ENCODE data around the gene DOCK2. TPM values are rescaled to one million over a fixed set of nuclear protein-coding genes. Genes with fewer than 3 reads are reported as not detected.
"Not testable (repeated sequence)": the region's sequence is repeated elsewhere in the genome, so short reads cannot be mapped to it uniquely, and the experiment has no call there.

The DOCK2 gene
- total and polyA plus RNA-seq, 2 donors: 34.6 to 99.4 TPM

- H3K4me1 ChIP-seq (ENCODE audit: control insufficient read depth in 2 of 2, insufficient read depth in 2 of 2, low read length in 2 of 2): no peaks in the 10 kb centered on the region
- peaks cover 5 to 13% of the 10 kb centered on the region in 2 donors for H3K36me3 ChIP-seq (ENCODE audit: control insufficient read depth in 2 of 2, insufficient read depth in 2 of 2, low read length in 1 of 2)
- no peak overlapping the region for H3K27ac ChIP-seq (ENCODE audit: low read depth in 1 of 2, low read length in 1 of 2)
- no peaks in the 10 kb centered on the region for H3K27me3 ChIP-seq (ENCODE audit: control insufficient read depth in 2 of 2, insufficient read depth in 1 of 2, low read length in 1 of 2)
- no peak overlapping the region for H3K4me3 ChIP-seq (ENCODE audit: low read length in 2 of 2)
- no peak for DNase-seq (ENCODE audit: low read depth in 6 of 9, low spot score in 9 of 9)
- no peaks in the 10 kb centered on the region for H3K9me3 ChIP-seq (ENCODE audit: control insufficient read depth in 2 of 2, insufficient read depth in 1 of 2, low read length in 1 of 2)
Measured at GRCh38 chr5:169832845-169833244, 195.8 kb downstream of the DOCK2 start.

DNA sequence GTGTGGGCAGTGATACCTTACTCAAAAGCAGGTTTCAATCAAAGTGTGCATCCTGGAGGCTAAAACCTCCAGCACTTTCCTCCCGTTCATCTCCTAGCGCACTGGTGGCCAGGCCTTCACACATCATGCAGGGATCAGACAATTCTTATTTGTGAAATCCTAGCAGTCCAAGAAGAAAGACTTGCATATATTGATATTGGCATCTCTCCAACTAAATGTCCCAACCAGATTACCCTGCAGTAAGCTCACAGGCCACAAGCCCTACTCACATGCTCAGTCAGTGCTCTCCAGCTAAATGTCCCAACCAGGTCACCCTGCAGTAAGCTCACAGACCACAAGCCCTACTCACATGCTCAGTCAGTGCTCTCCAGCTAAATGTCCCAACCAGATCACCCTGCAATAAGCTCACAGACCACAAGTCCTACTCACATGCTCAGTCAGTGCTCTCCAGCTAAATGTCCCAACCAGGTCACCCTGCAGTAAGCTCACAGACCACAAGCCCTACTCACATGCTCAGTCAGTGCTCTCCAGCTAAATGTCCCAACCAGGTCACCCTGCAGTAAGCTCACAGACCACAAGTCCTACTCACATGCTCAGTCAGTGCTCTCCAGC lies 196.7 kb downstream of the DOCK2 start:
- H3K4me1 ChIP-seq (ENCODE audit: control insufficient read depth in 2 of 2, insufficient read depth in 2 of 2, low read length in 2 of 2); DNase-seq (ENCODE audit: low read depth in 6 of 9, low spot score in 9 of 9); H3K9me3 ChIP-seq (ENCODE audit: control insufficient read depth in 2 of 2, insufficient read depth in 1 of 2, low read length in 1 of 2); H3K4me3 ChIP-seq (ENCODE audit: low read length in 2 of 2); H3K27me3 ChIP-seq (ENCODE audit: control insufficient read depth in 2 of 2, insufficient read depth in 1 of 2, low read length in 1 of 2); H3K27ac ChIP-seq (ENCODE audit: low read depth in 1 of 2, low read length in 1 of 2): not testable (repeated sequence)
- peaks cover 3 to 16% of the 10 kb centered on the region in 2 donors for H3K36me3 ChIP-seq (ENCODE audit: control insufficient read depth in 2 of 2, insufficient read depth in 2 of 2, low read length in 1 of 2)
- over 99% methylated on average over 2 of the region's 2 CpGs for WGBS

GRCh38 chr5:169834540-169834939 lies 197.5 kb downstream of the DOCK2 start:
- H3K36me3 ChIP-seq (ENCODE audit: control insufficient read depth in 2 of 2, insufficient read depth in 2 of 2, low read length in 1 of 2): peaks cover 4 to 18% of the 10 kb centered on the region in 2 donors
- WGBS: 97% methylated on average over 1 of the region's 1 CpG
- DNase-seq (ENCODE audit: low read depth in 6 of 9, low spot score in 9 of 9); H3K4me3 ChIP-seq (ENCODE audit: low read length in 2 of 2); H3K9me3 ChIP-seq (ENCODE audit: control insufficient read depth in 2 of 2, insufficient read depth in 1 of 2, low read length in 1 of 2); H3K4me1 ChIP-seq (ENCODE audit: control insufficient read depth in 2 of 2, insufficient read depth in 2 of 2, low read length in 2 of 2); H3K27ac ChIP-seq (ENCODE audit: low read depth in 1 of 2, low read length in 1 of 2); H3K27me3 ChIP-seq (ENCODE audit: control insufficient read depth in 2 of 2, insufficient read depth in 1 of 2, low read length in 1 of 2): not testable (repeated sequence)

DNA sequence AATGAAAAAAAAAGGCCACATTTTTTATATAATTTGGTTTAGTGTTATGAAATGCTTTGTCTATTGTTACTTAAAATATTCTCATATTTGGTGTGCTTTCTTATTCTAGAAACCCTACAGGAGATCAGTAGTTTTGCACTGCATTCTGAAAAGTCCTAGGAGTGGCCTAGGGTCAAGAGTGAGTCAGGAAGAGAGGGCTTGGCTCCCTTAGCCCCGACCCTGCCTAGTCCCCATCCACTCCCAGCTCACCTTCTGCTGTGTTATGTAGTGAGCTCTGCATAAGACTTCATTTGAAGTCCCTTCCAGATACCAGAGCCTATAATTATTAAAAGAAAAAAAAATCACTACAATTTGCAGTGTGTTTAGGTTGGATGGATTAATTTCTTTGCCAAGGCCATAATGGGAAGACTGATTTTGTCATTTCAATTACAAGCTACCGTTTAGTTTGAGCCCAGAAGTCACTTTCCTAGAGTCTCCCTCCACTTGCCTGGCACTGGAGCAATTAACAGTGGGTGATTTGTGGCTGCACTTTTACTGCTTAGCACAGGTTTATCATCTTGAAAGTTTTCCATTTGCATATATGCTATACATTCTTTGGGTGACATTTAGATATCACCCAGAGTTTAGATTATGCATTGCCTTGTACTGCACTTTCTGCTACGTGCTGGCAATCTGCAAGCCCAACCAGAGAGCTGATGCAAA lies 199.9 kb downstream of the DOCK2 start:
- Histone ChIP-seq H3K4me3 (ENCODE audit: low read length in 2 of 2) (no peak overlapping the region), H3K4me1 (ENCODE audit: control insufficient read depth in 2 of 2, insufficient read depth in 2 of 2, low read length in 2 of 2) (no peaks in the 10 kb centered on the region), H3K9me3 (ENCODE audit: control insufficient read depth in 2 of 2, insufficient read depth in 1 of 2, low read length in 1 of 2) (no peaks in the 10 kb centered on the region), H3K27ac (ENCODE audit: low read depth in 1 of 2, low read length in 1 of 2) (no peak overlapping the region), H3K27me3 (ENCODE audit: control insufficient read depth in 2 of 2, insufficient read depth in 1 of 2, low read length in 1 of 2) (no peaks in the 10 kb centered on the region), H3K36me3 (ENCODE audit: control insufficient read depth in 2 of 2, insufficient read depth in 2 of 2, low read length in 1 of 2) (peaks cover 19 to 23% of the 10 kb centered on the region in 2 donors)
- WGBS: 98% methylated on average over 3 of the region's 3 CpGs
- DNase-seq (ENCODE audit: low read depth in 6 of 9, low spot score in 9 of 9): no peak

GRCh38 chr5:169837686-169838085 lies 200.6 kb downstream of the DOCK2 start:
- Histone ChIP-seq H3K27me3 (ENCODE audit: control insufficient read depth in 2 of 2, insufficient read depth in 1 of 2, low read length in 1 of 2) (no peaks in the 10 kb centered on the region), H3K9me3 (ENCODE audit: control insufficient read depth in 2 of 2, insufficient read depth in 1 of 2, low read length in 1 of 2) (no peaks in the 10 kb centered on the region), H3K27ac (ENCODE audit: low read depth in 1 of 2, low read length in 1 of 2) (no peak overlapping the region), H3K4me3 (ENCODE audit: low read length in 2 of 2) (no peak overlapping the region), H3K4me1 (ENCODE audit: control insufficient read depth in 2 of 2, insufficient read depth in 2 of 2, low read length in 2 of 2) (no peaks in the 10 kb centered on the region), H3K36me3 (ENCODE audit: control insufficient read depth in 2 of 2, insufficient read depth in 2 of 2, low read length in 1 of 2) (peaks cover 22 to 28% of the 10 kb centered on the region in 2 donors)
- no peak for DNase-seq (ENCODE audit: low read depth in 6 of 9, low spot score in 9 of 9)

DNA sequence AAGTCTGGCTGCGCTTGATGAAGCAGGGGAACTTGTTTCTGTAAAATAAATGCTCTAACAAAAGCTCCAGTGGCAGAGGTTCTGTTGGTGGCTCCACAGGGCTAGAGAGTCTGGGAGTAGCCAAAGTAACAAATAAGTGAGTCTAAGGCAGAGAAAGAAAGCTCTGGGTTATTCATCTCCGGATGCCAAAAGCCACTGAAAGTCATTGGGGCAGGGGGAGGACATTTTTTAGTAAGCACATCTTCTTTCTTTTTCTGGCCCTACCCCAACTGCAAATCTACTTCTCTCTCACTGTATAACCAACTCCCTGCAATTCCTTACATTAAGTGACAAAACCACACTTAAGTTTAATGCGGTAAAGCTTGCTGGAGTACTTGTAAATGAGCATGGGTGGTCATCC lies 201.6 kb downstream of the DOCK2 start:
- Histone ChIP-seq H3K9me3 (ENCODE audit: control insufficient read depth in 2 of 2, insufficient read depth in 1 of 2, low read length in 1 of 2) (no peaks in the 10 kb centered on the region), H3K4me3 (ENCODE audit: low read length in 2 of 2) (no peak overlapping the region), H3K36me3 (ENCODE audit: control insufficient read depth in 2 of 2, insufficient read depth in 2 of 2, low read length in 1 of 2) (peaks cover 22 to 24% of the 10 kb centered on the region in 2 donors), H3K4me1 (ENCODE audit: control insufficient read depth in 2 of 2, insufficient read depth in 2 of 2, low read length in 2 of 2) (no peaks in the 10 kb centered on the region), H3K27me3 (ENCODE audit: control insufficient read depth in 2 of 2, insufficient read depth in 1 of 2, low read length in 1 of 2) (no peaks in the 10 kb centered on the region), H3K27ac (ENCODE audit: low read depth in 1 of 2, low read length in 1 of 2) (no peak overlapping the region)
- no peak for DNase-seq (ENCODE audit: low read depth in 6 of 9, low spot score in 9 of 9)
- WGBS: over 99% methylated on average over 3 of the region's 3 CpGs

DNA sequence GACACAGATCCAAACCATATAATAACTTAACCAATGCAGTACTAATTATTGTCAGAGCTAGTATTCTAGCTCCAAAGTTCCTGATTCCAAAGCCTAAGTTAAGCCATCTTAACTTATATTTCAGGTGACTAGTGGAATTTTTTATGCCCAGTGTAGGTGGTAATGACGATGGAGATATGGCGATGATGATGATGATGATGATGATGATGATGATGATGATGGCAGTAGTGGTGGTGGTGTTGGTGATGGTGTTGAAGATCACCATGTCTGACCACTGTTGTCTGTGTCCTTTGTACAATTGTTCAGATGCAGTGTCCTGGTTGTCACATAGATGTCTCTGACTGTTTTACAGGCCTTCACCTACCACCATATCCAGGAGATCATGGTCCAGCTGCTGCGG lies 203.3 kb downstream of the DOCK2 start:
- DNase-seq (ENCODE audit: low read depth in 6 of 9, low spot score in 9 of 9): no peak
- Histone ChIP-seq H3K4me3 (ENCODE audit: low read length in 2 of 2) (no peak overlapping the region), H3K4me1 (ENCODE audit: control insufficient read depth in 2 of 2, insufficient read depth in 2 of 2, low read length in 2 of 2) (no peaks in the 10 kb centered on the region), H3K27me3 (ENCODE audit: control insufficient read depth in 2 of 2, insufficient read depth in 1 of 2, low read length in 1 of 2) (no peaks in the 10 kb centered on the region), H3K9me3 (ENCODE audit: control insufficient read depth in 2 of 2, insufficient read depth in 1 of 2, low read length in 1 of 2) (no peaks in the 10 kb centered on the region), H3K36me3 (ENCODE audit: control insufficient read depth in 2 of 2, insufficient read depth in 2 of 2, low read length in 1 of 2) (peaks cover 24 to 30% of the 10 kb centered on the region in 2 donors), H3K27ac (ENCODE audit: low read depth in 1 of 2, low read length in 1 of 2) (no peak overlapping the region)
- WGBS: 90% methylated on average over 3 of the region's 3 CpGs

GRCh38 chr5:169842699-169843098 lies 205.6 kb downstream of the DOCK2 start:
- Histone ChIP-seq H3K36me3 (ENCODE audit: control insufficient read depth in 2 of 2, insufficient read depth in 2 of 2, low read length in 1 of 2) (peaks cover 24 to 30% of the 10 kb centered on the region in 2 donors), H3K9me3 (ENCODE audit: control insufficient read depth in 2 of 2, insufficient read depth in 1 of 2, low read length in 1 of 2) (no peaks in the 10 kb centered on the region), H3K27ac (ENCODE audit: low read depth in 1 of 2, low read length in 1 of 2) (no peak overlapping the region), H3K27me3 (ENCODE audit: control insufficient read depth in 2 of 2, insufficient read depth in 1 of 2, low read length in 1 of 2) (no peaks in the 10 kb centered on the region), H3K4me1 (ENCODE audit: control insufficient read depth in 2 of 2, insufficient read depth in 2 of 2, low read length in 2 of 2) (no peaks in the 10 kb centered on the region), H3K4me3 (ENCODE audit: low read length in 2 of 2) (no peak overlapping the region)
- DNase-seq (ENCODE audit: low read depth in 6 of 9, low spot score in 9 of 9): no peak

DNA sequence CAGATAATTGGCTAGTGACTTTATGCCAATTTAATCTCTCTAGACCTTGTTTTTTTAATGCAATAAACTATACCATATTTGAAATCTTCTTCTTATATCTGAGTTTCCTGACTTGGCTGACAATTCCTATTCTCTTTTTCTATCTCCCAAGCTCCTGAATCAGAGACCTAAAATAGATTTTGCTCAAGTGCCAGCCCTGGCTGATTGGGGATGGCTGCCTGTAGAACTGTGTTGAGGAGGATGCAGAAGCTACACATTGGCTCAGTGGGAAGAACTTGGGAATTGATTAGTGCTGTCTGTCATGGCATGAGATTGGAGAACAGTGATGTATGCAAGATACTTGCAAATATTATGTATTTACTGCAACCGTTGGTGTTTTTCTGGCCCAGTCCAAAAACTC lies 210.4 kb downstream of the DOCK2 start:
- Histone ChIP-seq H3K4me3 (ENCODE audit: low read length in 2 of 2) (no peak overlapping the region), H3K27me3 (ENCODE audit: control insufficient read depth in 2 of 2, insufficient read depth in 1 of 2, low read length in 1 of 2) (no peaks in the 10 kb centered on the region), H3K9me3 (ENCODE audit: control insufficient read depth in 2 of 2, insufficient read depth in 1 of 2, low read length in 1 of 2) (peaks cover 0 to 12% of the 10 kb centered on the region in 2 donors), H3K36me3 (ENCODE audit: control insufficient read depth in 2 of 2, insufficient read depth in 2 of 2, low read length in 1 of 2) (peaks cover 30 to 31% of the 10 kb centered on the region in 2 donors), H3K4me1 (ENCODE audit: control insufficient read depth in 2 of 2, insufficient read depth in 2 of 2, low read length in 2 of 2) (no peaks in the 10 kb centered on the region), H3K27ac (ENCODE audit: low read depth in 1 of 2, low read length in 1 of 2) (no peak overlapping the region)
- WGBS: 98% methylated on average over 1 of the region's 1 CpG
- no peak for DNase-seq (ENCODE audit: low read depth in 6 of 9, low spot score in 9 of 9)

Measured in thymus (tissue), 11 donors.